ENCODE results near the gene DDAH2.

Gene DDAH2

GRCh38 chr6:31732029-31732428 lies 2.9 kb upstream of the DDAH2 start:
- Histone ChIP-seq H3K9me3 (no peaks in the 10 kb centered on the region), H3K27me3 (ENCODE audit: low read depth) (no peaks in the 10 kb centered on the region), H3K36me3 (replicated peaks) (peaks cover 44% of the 10 kb centered on the region), H3K4me1 (peaks cover 18% of the 10 kb centered on the region), H3K4me3 (no peak overlapping the region)
- in situ Hi-C loops (cut with MboI; ENCODE audit: low sequenced_read_pairs), result no loop called here
- DNase-seq (ENCODE audit: low spot score in 2 of 2), result no peak

GRCh38 chr6:31730631-31731086 lies 1.6 kb upstream of the DDAH2 start:
- Histone ChIP-seq H3K4me3 (no peak overlapping the region; the same call in 1 of the 2 replicates), H3K27me3 (ENCODE audit: low read depth) (no peaks in the 10 kb centered on the region), H3K9me3 (no peaks in the 10 kb centered on the region), H3K36me3 (replicated peaks) (peaks cover 44% of the 10 kb centered on the region), H3K4me1 (peaks cover 12% of the 10 kb centered on the region; the same call in 1 of the 2 replicates)
- in situ Hi-C loops (cut with MboI; ENCODE audit: low sequenced_read_pairs), result no loop called here
- no peak for DNase-seq (ENCODE audit: low spot score in 2 of 2)

DNA sequence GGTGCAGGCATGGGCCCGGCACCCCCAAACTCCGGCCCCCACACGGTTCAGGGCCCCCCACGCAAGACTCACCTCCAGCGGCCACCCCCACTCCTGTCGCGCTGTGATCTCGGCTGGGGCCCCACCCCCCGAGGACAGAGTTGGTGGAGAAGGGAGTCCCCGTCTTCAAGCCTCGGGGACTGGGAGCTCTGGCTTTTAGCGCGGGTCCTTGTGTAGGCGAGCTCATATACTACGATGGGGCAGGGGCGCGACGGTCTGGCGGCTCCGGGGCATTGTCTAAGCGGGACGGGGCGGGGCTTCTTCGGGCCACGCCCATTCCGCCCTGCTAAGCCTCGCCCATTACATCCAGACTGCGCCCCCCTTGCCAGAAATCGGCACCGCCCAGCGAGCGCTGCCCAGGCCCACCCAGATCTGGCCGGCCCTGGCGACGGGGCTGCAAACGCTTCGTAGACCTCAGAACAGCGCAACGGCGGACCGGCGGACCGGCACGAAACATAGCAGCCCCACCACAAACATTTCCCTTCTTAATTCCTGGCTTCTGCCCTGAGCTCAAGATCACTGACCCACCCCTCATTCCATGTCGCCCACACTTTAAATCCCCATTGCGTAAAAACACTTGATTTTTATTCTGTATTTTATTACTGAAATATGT lies 1.0 kb upstream of the DDAH2 start:
- in situ Hi-C loops (cut with MboI; ENCODE audit: low sequenced_read_pairs), result no loop called here
- no peaks in the 10 kb centered on the region for H3K9me3 ChIP-seq
- H3K4me3 ChIP-seq, result peak overlapping the region; percentile 82
- H3K27me3 ChIP-seq (ENCODE audit: low read depth), result no peaks in the 10 kb centered on the region
- peaks cover 12% of the 10 kb centered on the region; the same call in 1 of the 2 replicates for H3K4me1 ChIP-seq
- peaks cover 44% of the 10 kb centered on the region for H3K36me3 ChIP-seq (replicated peaks)
- DNase-seq (ENCODE audit: low spot score in 2 of 2), result peak; percentile 74 to 92

GRCh38 chr6:31729515-31729978 lies 448 bp upstream of the DDAH2 start:
- no peaks in the 10 kb centered on the region for H3K9me3 ChIP-seq
- in situ Hi-C loops (cut with MboI; ENCODE audit: low sequenced_read_pairs), result no loop called here
- no peaks in the 10 kb centered on the region for H3K27me3 ChIP-seq (ENCODE audit: low read depth)
- peaks cover 41% of the 10 kb centered on the region for H3K36me3 ChIP-seq (replicated peaks)
- H3K4me1 ChIP-seq, result peaks cover 11% of the 10 kb centered on the region; the same call in 1 of the 2 replicates
- H3K4me3 ChIP-seq, result peak overlapping the region; percentile 82
- peak; percentile 80 to 96 for DNase-seq (ENCODE audit: low spot score in 2 of 2)

- no peak for DNase-seq (ENCODE audit: low spot score in 2 of 2)
- no peaks in the 10 kb centered on the region for H3K9me3 ChIP-seq
- in situ Hi-C loops (cut with MboI; ENCODE audit: low sequenced_read_pairs), result no loop called here
- peaks cover 25% of the 10 kb centered on the region for H3K36me3 ChIP-seq (replicated peaks)
- H3K4me3 ChIP-seq, result no peak overlapping the region
- H3K27me3 ChIP-seq (ENCODE audit: low read depth), result no peaks in the 10 kb centered on the region
- peaks cover 4% of the 10 kb centered on the region; the same call in 1 of the 2 replicates for H3K4me1 ChIP-seq
These were observed 1.1 kb downstream of the DDAH2 start for GRCh38 chr6:31727717-31728671.

- H3K4me1 ChIP-seq, result peaks cover 4% of the 10 kb centered on the region; the same call in 1 of the 2 replicates
- H3K36me3 ChIP-seq (replicated peaks), result peaks cover 17% of the 10 kb centered on the region
- no peaks in the 10 kb centered on the region for H3K27me3 ChIP-seq (ENCODE audit: low read depth)
- H3K9me3 ChIP-seq, result no peaks in the 10 kb centered on the region
- in situ Hi-C loops (cut with MboI; ENCODE audit: low sequenced_read_pairs), result no loop called here
- H3K4me3 ChIP-seq, result no peak overlapping the region
- DNase-seq (ENCODE audit: low spot score in 2 of 2), result no peak
These were observed 1.9 kb downstream of the DDAH2 start for GRCh38 chr6:31727034-31727716.

GRCh38 chr6:31725502-31726350 lies 3.4 kb downstream of the DDAH2 start:
- in situ Hi-C loops (cut with MboI; ENCODE audit: low sequenced_read_pairs), result no loop called here
- Histone ChIP-seq H3K27me3 (ENCODE audit: low read depth) (no peaks in the 10 kb centered on the region), H3K4me3 (no peak overlapping the region), H3K36me3 (replicated peaks) (peaks cover 4% of the 10 kb centered on the region), H3K4me1 (peaks cover 4% of the 10 kb centered on the region; the same call in 1 of the 2 replicates), H3K9me3 (no peaks in the 10 kb centered on the region)
- no peak for DNase-seq (ENCODE audit: low spot score in 2 of 2)

- H3K4me1 ChIP-seq, result no peaks in the 10 kb centered on the region; the same call in 1 of the 2 replicates
- no peak overlapping the region for H3K4me3 ChIP-seq
- in situ Hi-C loops (cut with MboI; ENCODE audit: low sequenced_read_pairs), result no loop called here
- DNase-seq (ENCODE audit: low spot score in 2 of 2), result no peak
- H3K36me3 ChIP-seq (replicated peaks), result no peaks in the 10 kb centered on the region; the same call in 1 of the 2 replicates
- no peaks in the 10 kb centered on the region for H3K27me3 ChIP-seq (ENCODE audit: low read depth)
- H3K9me3 ChIP-seq, result no peaks in the 10 kb centered on the region
These were observed 5.0 kb downstream of the DDAH2 start for GRCh38 chr6:31723980-31724691.

GRCh38 chr6:31723245-31723979 lies 5.7 kb downstream of the DDAH2 start, which contains the start of gene MPIG6B:
TSS of gene MPIG6B (plus strand) at chr6:31723373. CDS start at chr6:31723384, 11 bp downstream.
- H3K4me1 ChIP-seq, result no peaks in the 10 kb centered on the region
- DNase-seq (ENCODE audit: low spot score in 2 of 2), result no peak
- no peak within 1 kb of the TSS for H3K4me3 ChIP-seq
- H3K27me3 ChIP-seq (ENCODE audit: low read depth), result no peaks in the 10 kb centered on the region
- in situ Hi-C loops (cut with MboI; ENCODE audit: low sequenced_read_pairs), result no loop called here
- H3K9me3 ChIP-seq, result no peaks in the 10 kb centered on the region
- H3K36me3 ChIP-seq (replicated peaks), result no peaks in the 10 kb centered on the region; the same call in 1 of the 2 replicates

- Histone ChIP-seq H3K4me3 (no peak overlapping the region), H3K9me3 (no peaks in the 10 kb centered on the region), H3K27me3 (ENCODE audit: low read depth) (no peaks in the 10 kb centered on the region), H3K4me1 (no peaks in the 10 kb centered on the region), H3K36me3 (replicated peaks) (no peaks in the 10 kb centered on the region)
- in situ Hi-C loops (cut with MboI; ENCODE audit: low sequenced_read_pairs), result no loop called here
- no peak for DNase-seq (ENCODE audit: low spot score in 2 of 2)
These were observed 6.9 kb downstream of the DDAH2 start for GRCh38 chr6:31722173-31722572.

GRCh38 chr6:31721351-31722020 lies 7.6 kb downstream of the DDAH2 start, which contains the start of gene LY6G6C:
TSS of gene LY6G6C (minus strand) at chr6:31721746. CDS start at chr6:31721679, 67 bp downstream.
- Histone ChIP-seq H3K4me3 (no peak within 1 kb of the TSS), H3K9me3 (no peaks in the 10 kb centered on the region), H3K4me1 (no peaks in the 10 kb centered on the region), H3K36me3 (replicated peaks) (no peaks in the 10 kb centered on the region), H3K27me3 (ENCODE audit: low read depth) (no peaks in the 10 kb centered on the region)
- no peak for DNase-seq (ENCODE audit: low spot score in 2 of 2)
- in situ Hi-C loops (cut with MboI; ENCODE audit: low sequenced_read_pairs), result no loop called here
